Stimulated activated CD4-positive, alpha-beta T cell treated with anti-CD3 and anti-CD28 coated beads, TNF-alpha, amount 100 ng/mL, for 4 hours (primary cell): Measurements from ENCODE around the gene AHCY.

Experiments
- DNase-seq, 3 experiments: peaks; one replicate each; pipeline ENCODE4 v3.0.0-alpha.2; 2020; ENCODE audit warnings: low read depth in 3 of 3

The AHCY gene

GRCh38 chr20:34324541-34324940 lies 21.4 kb upstream of the AHCY start:
- no peak for DNase-seq

GRCh38 chr20:34322267-34323105 lies 19.3 kb upstream of the AHCY start:
- DNase-seq: no peak

GRCh38 chr20:34320861-34321260 lies 17.7 kb upstream of the AHCY start:
- DNase-seq: no peak

GRCh38 chr20:34318609-34319443 lies 15.7 kb upstream of the AHCY start:
- DNase-seq: no peak

GRCh38 chr20:34316196-34316814 lies 13.2 kb upstream of the AHCY start:
- no peak for DNase-seq

GRCh38 chr20:34315236-34315635 lies 12.1 kb upstream of the AHCY start:
- DNase-seq: no peak

- peak; percentile 67 to 75 (median 74) for DNase-seq
Observed at GRCh38 chr20:34312544-34313217, 9.5 kb upstream of the AHCY start.

GRCh38 chr20:34312024-34312460 lies 8.9 kb upstream of the AHCY start:
- DNase-seq: no peak

GRCh38 chr20:34311118-34312023 lies 8.2 kb upstream of the AHCY start:
- no peak for DNase-seq

GRCh38 chr20:34310481-34311117 lies 7.4 kb upstream of the AHCY start:
- no peak for DNase-seq

GRCh38 chr20:34309691-34310090 lies 6.5 kb upstream of the AHCY start:
- DNase-seq: no peak

GRCh38 chr20:34305333-34306230 lies 2.4 kb upstream of the AHCY start:
- no peak for DNase-seq

- no peak for DNase-seq
Observed at GRCh38 chr20:34302312-34302722, 838 bp downstream of the AHCY start.

GRCh38 chr20:34301587-34302311 lies 1.4 kb downstream of the AHCY start:
- DNase-seq: no peak

GRCh38 chr20:34300809-34301586 lies 2.2 kb downstream of the AHCY start:
- no peak for DNase-seq

- DNase-seq: no peak
Observed at GRCh38 chr20:34300256-34300806, 2.8 kb downstream of the AHCY start.

GRCh38 chr20:34299556-34300255 lies 3.4 kb downstream of the AHCY start:
- no peak for DNase-seq
